C4-2B (cell line): ENCODE measurements around the gene ADAM19.

ENCODE experiments used
- CTCF ChIP-seq: fragments of 450-650 bp; conservative IDR thresholded peaks from 2 replicates; pipeline ENCODE4 v1.5.1; 2017; ENCODE audit warnings: mild to moderate bottlenecking
- ZFX ChIP-seq: fragments of 450-650 bp; IDR thresholded peaks from 2 replicates; pipeline ENCODE4 v1.6.1; 2017

- TF ChIP-seq CTCF (no peak), ZFX (no peak)
Observed at GRCh38 chr5:157607371-157608161, 32.0 kb upstream of the ADAM19 start.
